Measurements from ENCODE around the gene NKX2-1.
A peak's percentile ranks its signal among the peaks of the same experiment; 100 is the strongest.
"Not testable (repeated sequence)": the region's sequence is repeated elsewhere in the genome, so short reads cannot be mapped to it uniquely, and the experiment has no call there.

Gene NKX2-1

GRCh38 chr14:36519431-36520321 lies at the start of gene NKX2-1:
NKX2-1 (minus strand) TSS chr14:36520232; CDS start chr14:36520129, 103 bp downstream.
- H3K27ac Mint-ChIP-seq: no peak within 1 kb of the TSS

GRCh38 chr14:36556811-36557433 lies 36.9 kb upstream of the NKX2-1 start:
- Mint-ChIP-seq H3K4me1 (peaks cover 8% of the 10 kb centered on the region), H3K36me3 (no peaks in the 10 kb centered on the region), H3K27me3 (peaks cover 24% of the 10 kb centered on the region), H3K4me3 (no peak overlapping the region), H3K27ac (no peak overlapping the region), H3K9me3 (no peaks in the 10 kb centered on the region)
- ATAC-seq: no peak

More at GRCh38 chr14:36519431-36520321, at the start of gene NKX2-1:
- Mint-ChIP-seq H3K27me3 (peaks cover 82% of the 10 kb centered on the region), H3K4me3 (peak within 1 kb of the TSS; percentile 51), H3K9me3 (no peaks in the 10 kb centered on the region), H3K4me1 (no peaks in the 10 kb centered on the region), H3K36me3 (no peaks in the 10 kb centered on the region)
- ATAC-seq: no peak

- no peak for ATAC-seq
- H3K9me3 Mint-ChIP-seq: no peaks in the 10 kb centered on the region
- peaks cover 8% of the 10 kb centered on the region for H3K4me1 Mint-ChIP-seq
- H3K4me3 Mint-ChIP-seq: no peak overlapping the region
- H3K27ac Mint-ChIP-seq: no peak overlapping the region
- no peaks in the 10 kb centered on the region for H3K36me3 Mint-ChIP-seq
- H3K27me3 Mint-ChIP-seq: peaks cover 17% of the 10 kb centered on the region
Observed at GRCh38 chr14:36555998-36556743, 36.1 kb upstream of the NKX2-1 start.

GRCh38 chr14:36553656-36554260 lies 33.7 kb upstream of the NKX2-1 start:
- H3K27ac Mint-ChIP-seq: no peak overlapping the region
- peaks cover 8% of the 10 kb centered on the region for H3K4me1 Mint-ChIP-seq
- no peaks in the 10 kb centered on the region for H3K9me3 Mint-ChIP-seq
- no peaks in the 10 kb centered on the region for H3K27me3 Mint-ChIP-seq
- H3K4me3 Mint-ChIP-seq: no peak overlapping the region
- ATAC-seq: no peak
- no peaks in the 10 kb centered on the region for H3K36me3 Mint-ChIP-seq

- no peak for ATAC-seq
- H3K27me3 Mint-ChIP-seq: peaks cover 10% of the 10 kb centered on the region
- no peaks in the 10 kb centered on the region for H3K4me1 Mint-ChIP-seq
- H3K27ac Mint-ChIP-seq: no peak overlapping the region
- no peaks in the 10 kb centered on the region for H3K9me3 Mint-ChIP-seq
- H3K36me3 Mint-ChIP-seq: no peaks in the 10 kb centered on the region
- H3K4me3 Mint-ChIP-seq: no peak overlapping the region
Observed at GRCh38 chr14:36550899-36551298, 30.9 kb upstream of the NKX2-1 start.

- not testable (repeated sequence) for ATAC-seq, H3K4me3 Mint-ChIP-seq, H3K36me3 Mint-ChIP-seq, H3K4me1 Mint-ChIP-seq, H3K9me3 Mint-ChIP-seq, H3K27ac Mint-ChIP-seq
- H3K27me3 Mint-ChIP-seq: peaks cover 32% of the 10 kb centered on the region
Observed at GRCh38 chr14:36544280-36544679, 24.2 kb upstream of the NKX2-1 start.

GRCh38 chr14:36538051-36538450 lies 18.0 kb upstream of the NKX2-1 start:
- Mint-ChIP-seq H3K36me3 (no peaks in the 10 kb centered on the region), H3K4me1 (no peaks in the 10 kb centered on the region), H3K27me3 (no peaks in the 10 kb centered on the region), H3K4me3 (no peak overlapping the region), H3K9me3 (peaks cover 6% of the 10 kb centered on the region), H3K27ac (no peak overlapping the region)
- ATAC-seq: no peak

GRCh38 chr14:36529062-36529461 lies 9.0 kb upstream of the NKX2-1 start:
- ATAC-seq: no peak
- Mint-ChIP-seq H3K36me3 (no peaks in the 10 kb centered on the region), H3K4me3 (no peak overlapping the region), H3K4me1 (no peaks in the 10 kb centered on the region), H3K27me3 (peaks cover 49% of the 10 kb centered on the region), H3K9me3 (peaks cover 7% of the 10 kb centered on the region), H3K27ac (no peak overlapping the region)

- H3K9me3 Mint-ChIP-seq: peaks cover 7% of the 10 kb centered on the region
- no peak overlapping the region for H3K27ac Mint-ChIP-seq
- no peaks in the 10 kb centered on the region for H3K4me1 Mint-ChIP-seq
- no peak overlapping the region for H3K4me3 Mint-ChIP-seq
- peaks cover 82% of the 10 kb centered on the region for H3K27me3 Mint-ChIP-seq
- ATAC-seq: no peak
- H3K36me3 Mint-ChIP-seq: no peaks in the 10 kb centered on the region
Observed at GRCh38 chr14:36525746-36526099, 5.7 kb upstream of the NKX2-1 start.

- H3K9me3 Mint-ChIP-seq: peaks cover 7% of the 10 kb centered on the region
- H3K36me3 Mint-ChIP-seq: no peaks in the 10 kb centered on the region
- H3K4me3 Mint-ChIP-seq: no peak overlapping the region
- no peak overlapping the region for H3K27ac Mint-ChIP-seq
- ATAC-seq: no peak
- no peaks in the 10 kb centered on the region for H3K4me1 Mint-ChIP-seq
- peaks cover 87% of the 10 kb centered on the region for H3K27me3 Mint-ChIP-seq
Observed at GRCh38 chr14:36524874-36525745, 5.1 kb upstream of the NKX2-1 start.

GRCh38 chr14:36524220-36524837 lies 4.3 kb upstream of the NKX2-1 start:
- Mint-ChIP-seq H3K36me3 (no peaks in the 10 kb centered on the region), H3K27ac (no peak overlapping the region), H3K4me3 (no peak overlapping the region), H3K9me3 (peaks cover 4% of the 10 kb centered on the region), H3K4me1 (no peaks in the 10 kb centered on the region), H3K27me3 (peaks cover 95% of the 10 kb centered on the region)
- ATAC-seq: no peak

- no peak for ATAC-seq
- peaks cover 3% of the 10 kb centered on the region for H3K9me3 Mint-ChIP-seq
- H3K27me3 Mint-ChIP-seq: peaks cover 91% of the 10 kb centered on the region
- H3K4me1 Mint-ChIP-seq: no peaks in the 10 kb centered on the region
- H3K27ac Mint-ChIP-seq: no peak overlapping the region
- H3K36me3 Mint-ChIP-seq: no peaks in the 10 kb centered on the region
- no peak overlapping the region for H3K4me3 Mint-ChIP-seq
Observed at GRCh38 chr14:36522972-36523715, 3.1 kb upstream of the NKX2-1 start.

GRCh38 chr14:36522347-36522971 lies 2.4 kb upstream of the NKX2-1 start:
- H3K4me1 Mint-ChIP-seq: no peaks in the 10 kb centered on the region
- no peaks in the 10 kb centered on the region for H3K9me3 Mint-ChIP-seq
- peaks cover 85% of the 10 kb centered on the region for H3K27me3 Mint-ChIP-seq
- no peak for ATAC-seq
- H3K36me3 Mint-ChIP-seq: no peaks in the 10 kb centered on the region
- no peak overlapping the region for H3K4me3 Mint-ChIP-seq
- no peak overlapping the region for H3K27ac Mint-ChIP-seq
